Neutrophil (primary cell): ENCODE data around the gene TJP2.

ENCODE experiments used
- H3K27ac ChIP-seq: fragments of 200-600 bp; sonication (generic); 2 replicates; pipeline ENCODE4 v1.5.1; 2016; ENCODE audit warnings: mild to moderate bottlenecking, moderate library complexity
- H3K27me3 ChIP-seq: fragments of 200-600 bp; sonication (generic); 2 replicates; pipeline ENCODE4 v1.6.0; 2016; ENCODE audit warnings: mild to moderate bottlenecking
- H3K36me3 ChIP-seq: fragments of 200-600 bp; sonication (generic); 2 replicates; pipeline ENCODE4 v1.5.1; 2017
- H3K4me1 ChIP-seq, 2 experiments: fragments of 200-600 bp in 1 of 2; sonication (generic) in 1 of 2; 1 replicate in 1 of 2; 2 replicates in 1 of 2; pipeline versions ENCODE4 v1.5.1 to v1.6.1; 2013 to 2016; ENCODE audit warnings: low read depth in 1 of 2, low read length in 1 of 2, mild to moderate bottlenecking in 1 of 2, moderate library complexity in 1 of 2; ENCODE audit not compliant: control insufficient read depth in 1 of 2, insufficient read depth in 1 of 2
- H3K4me3 ChIP-seq, 2 experiments: fragments of 200-600 bp in 1 of 2; sonication (generic) in 1 of 2; 1 replicate in 1 of 2; 2 replicates in 1 of 2; pipeline ENCODE4 v1.5.1; 2013 to 2016; ENCODE audit warnings: low read depth in 1 of 2, low read length in 1 of 2, mild to moderate bottlenecking in 1 of 2, moderate library complexity in 1 of 2
- H3K9me3 ChIP-seq: fragments of 200-600 bp; sonication (generic); 2 replicates; pipeline ENCODE4 v1.5.1; 2016
- TF ChIP-seq, protein P1 (sequence below): fragments of 200-600 bp; sonication (generic); IDR thresholded peaks from 2 replicates; pipeline ENCODE4 v1.5.1; 2016; ENCODE audit warnings: antibody characterized with exemption

TJP2 gene

DNA sequence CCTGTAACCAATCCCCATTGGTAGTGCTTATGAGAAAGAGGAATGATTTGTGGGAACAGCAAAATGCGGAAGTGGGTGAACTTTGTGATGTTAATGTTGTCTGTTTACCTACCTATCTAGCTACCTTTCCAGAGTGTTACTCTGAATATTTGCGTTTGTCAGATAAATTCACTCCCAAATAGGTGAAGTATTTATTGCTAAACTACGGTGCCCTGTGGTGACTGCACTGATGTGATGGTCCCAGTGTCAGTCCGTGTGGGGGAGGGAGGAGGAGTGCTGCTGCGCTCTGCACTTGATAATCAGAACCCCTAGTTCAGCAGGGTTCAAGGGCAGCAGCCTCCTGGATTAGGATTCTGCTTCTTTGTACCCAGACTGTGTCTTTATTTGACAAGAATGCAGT, 55.3 kb downstream of the TJP2 start:
- TF ChIP-seq, protein P1, sequence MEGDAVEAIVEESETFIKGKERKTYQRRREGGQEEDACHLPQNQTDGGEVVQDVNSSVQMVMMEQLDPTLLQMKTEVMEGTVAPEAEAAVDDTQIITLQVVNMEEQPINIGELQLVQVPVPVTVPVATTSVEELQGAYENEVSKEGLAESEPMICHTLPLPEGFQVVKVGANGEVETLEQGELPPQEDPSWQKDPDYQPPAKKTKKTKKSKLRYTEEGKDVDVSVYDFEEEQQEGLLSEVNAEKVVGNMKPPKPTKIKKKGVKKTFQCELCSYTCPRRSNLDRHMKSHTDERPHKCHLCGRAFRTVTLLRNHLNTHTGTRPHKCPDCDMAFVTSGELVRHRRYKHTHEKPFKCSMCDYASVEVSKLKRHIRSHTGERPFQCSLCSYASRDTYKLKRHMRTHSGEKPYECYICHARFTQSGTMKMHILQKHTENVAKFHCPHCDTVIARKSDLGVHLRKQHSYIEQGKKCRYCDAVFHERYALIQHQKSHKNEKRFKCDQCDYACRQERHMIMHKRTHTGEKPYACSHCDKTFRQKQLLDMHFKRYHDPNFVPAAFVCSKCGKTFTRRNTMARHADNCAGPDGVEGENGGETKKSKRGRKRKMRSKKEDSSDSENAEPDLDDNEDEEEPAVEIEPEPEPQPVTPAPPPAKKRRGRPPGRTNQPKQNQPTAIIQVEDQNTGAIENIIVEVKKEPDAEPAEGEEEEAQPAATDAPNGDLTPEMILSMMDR: no peak
- Histone ChIP-seq H3K4me1 (no peaks in the 10 kb centered on the region), H3K4me3 (no peak overlapping the region), H3K27me3 (no peaks in the 10 kb centered on the region), H3K27ac (no peak overlapping the region), H3K9me3 (no peaks in the 10 kb centered on the region), H3K36me3 (peaks cover 68% of the 10 kb centered on the region)

DNA sequence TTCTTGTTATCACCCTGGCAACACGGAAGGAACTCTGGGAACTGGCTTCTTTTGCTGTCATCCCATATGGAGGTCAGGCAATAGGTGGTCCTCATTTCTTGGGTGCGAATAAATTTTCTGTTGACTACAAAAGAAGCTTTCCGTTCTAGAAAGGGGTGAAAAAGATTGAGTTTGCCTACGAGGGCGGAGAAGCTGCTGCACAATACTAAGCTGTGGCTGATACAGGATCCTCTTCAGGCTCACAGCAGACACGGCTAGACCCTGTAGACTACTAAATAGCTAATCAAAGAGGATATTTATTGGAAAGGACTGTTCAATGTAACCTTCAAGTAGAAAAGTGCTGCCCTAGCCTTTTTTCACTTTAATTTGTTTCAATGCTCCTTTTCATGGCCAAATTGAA, 58.1 kb downstream of the TJP2 start:
- Histone ChIP-seq H3K4me1 (no peaks in the 10 kb centered on the region), H3K4me3 (no peak overlapping the region), H3K27ac (no peak overlapping the region), H3K36me3 (peaks cover 70% of the 10 kb centered on the region), H3K9me3 (no peaks in the 10 kb centered on the region), H3K27me3 (no peaks in the 10 kb centered on the region)
- TF ChIP-seq, protein P1: no peak

DNA sequence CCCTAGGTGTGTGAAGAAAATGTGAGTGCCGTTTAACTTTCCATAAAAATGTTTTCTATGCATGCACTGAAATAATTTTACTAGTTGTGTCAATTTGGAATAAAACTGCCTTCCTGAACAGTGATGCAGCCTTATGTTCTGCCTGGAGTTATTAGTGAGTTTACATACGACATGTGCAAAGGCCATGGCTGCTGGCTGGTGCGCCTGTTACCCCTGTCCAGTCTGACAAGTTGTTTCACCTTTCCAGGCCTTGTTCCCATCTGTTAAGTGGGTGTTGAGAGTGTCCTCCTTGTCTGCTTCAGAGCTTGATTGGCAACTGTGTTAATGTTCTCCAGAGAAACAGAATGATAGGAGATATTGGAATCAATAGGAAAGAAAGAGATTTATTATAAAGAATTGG, 60.6 kb downstream of the TJP2 start:
- no peak overlapping the region for H3K4me3 ChIP-seq
- TF ChIP-seq, protein P1: no peak
- peaks cover 71% of the 10 kb centered on the region for H3K36me3 ChIP-seq
- H3K4me1 ChIP-seq: no peaks in the 10 kb centered on the region
- H3K27ac ChIP-seq: no peak overlapping the region
- no peaks in the 10 kb centered on the region for H3K27me3 ChIP-seq
- no peaks in the 10 kb centered on the region for H3K9me3 ChIP-seq

DNA sequence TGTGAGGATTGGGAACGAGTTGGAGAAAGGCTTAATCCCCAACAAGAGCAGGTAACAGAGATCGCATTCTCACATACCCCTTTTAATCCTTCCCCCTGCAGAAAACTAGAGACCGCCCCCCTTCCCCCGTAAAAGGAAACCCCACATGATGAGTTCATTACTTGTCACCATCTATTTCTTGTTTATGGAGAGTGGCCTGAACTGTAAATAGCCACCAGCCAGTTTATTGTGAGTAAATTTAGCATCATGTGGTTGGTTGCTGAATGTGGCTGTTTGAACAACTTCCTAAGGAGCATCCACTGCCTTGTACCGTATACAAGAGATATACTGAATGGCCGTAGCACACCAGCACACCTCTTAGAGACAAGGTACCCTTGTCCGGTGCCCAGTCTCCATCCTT, 62.1 kb downstream of the TJP2 start:
- Histone ChIP-seq H3K36me3 (peaks cover 70% of the 10 kb centered on the region), H3K4me1 (no peaks in the 10 kb centered on the region), H3K27me3 (no peaks in the 10 kb centered on the region), H3K27ac (no peak overlapping the region), H3K4me3 (no peak overlapping the region), H3K9me3 (no peaks in the 10 kb centered on the region)
- TF ChIP-seq, protein P1: no peak

DNA sequence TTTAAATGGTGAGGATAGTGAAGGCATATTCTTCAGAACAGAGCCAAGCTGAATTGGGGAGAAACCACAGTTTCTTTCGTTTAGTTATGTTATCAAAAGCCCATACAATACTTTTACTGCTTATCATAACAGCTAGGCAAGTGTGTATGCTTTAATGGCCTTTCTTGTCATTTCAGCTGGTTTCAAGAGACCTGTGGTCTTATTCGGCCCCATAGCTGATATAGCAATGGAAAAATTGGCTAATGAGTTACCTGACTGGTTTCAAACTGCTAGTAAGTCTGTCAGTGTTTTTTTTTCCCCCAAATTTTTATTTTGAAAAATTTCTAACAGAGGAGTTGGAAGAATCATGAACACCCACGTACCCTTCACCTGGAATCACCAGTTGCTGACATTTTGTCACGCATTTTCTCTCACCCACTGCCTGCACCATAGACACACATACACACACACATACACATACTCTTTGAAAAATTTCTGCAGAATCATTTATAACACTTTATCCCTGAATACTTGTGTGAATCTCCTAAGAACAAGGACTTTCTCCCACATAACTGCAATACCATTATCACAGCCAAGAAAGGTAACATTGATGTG, 63.7 kb downstream of the TJP2 start:
- peaks cover 68% of the 10 kb centered on the region for H3K36me3 ChIP-seq
- TF ChIP-seq, protein P1: no peak
- no peaks in the 10 kb centered on the region for H3K9me3 ChIP-seq
- no peaks in the 10 kb centered on the region for H3K4me1 ChIP-seq
- no peak overlapping the region for H3K27ac ChIP-seq
- H3K27me3 ChIP-seq: no peaks in the 10 kb centered on the region
- H3K4me3 ChIP-seq: no peak overlapping the region

DNA sequence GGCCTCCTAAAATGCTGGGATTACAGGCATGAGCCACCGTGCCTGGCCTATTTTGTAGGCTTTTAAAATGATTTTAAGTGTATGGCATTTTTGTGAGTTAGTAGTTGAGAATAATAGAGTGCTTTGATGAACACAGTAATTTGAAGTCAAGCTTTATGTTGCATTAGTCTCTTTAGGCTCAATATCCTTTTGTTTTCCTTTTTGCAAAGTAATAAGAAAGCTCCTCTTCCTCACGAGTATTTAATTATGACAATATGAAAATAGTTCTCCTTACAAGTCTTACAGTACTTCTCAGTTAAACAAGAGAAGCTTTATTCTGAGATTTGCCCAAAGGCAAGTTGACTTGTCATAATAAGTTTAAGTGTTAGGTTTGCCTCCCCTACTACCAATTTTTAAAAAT, 69.0 kb downstream of the TJP2 start:
- peaks cover 58% of the 10 kb centered on the region for H3K36me3 ChIP-seq
- TF ChIP-seq, protein P1: no peak
- no peak overlapping the region for H3K4me3 ChIP-seq
- no peaks in the 10 kb centered on the region for H3K27me3 ChIP-seq
- H3K9me3 ChIP-seq: no peaks in the 10 kb centered on the region
- H3K27ac ChIP-seq: no peak overlapping the region
- H3K4me1 ChIP-seq: no peaks in the 10 kb centered on the region
